GM19468 (cell line): ENCODE measurements around the gene STK11IP.

Experiments
- ATAC-seq: cut with Tn5 transposase; IDR thresholded peaks from one replicate; pipeline ENCODE4 v1.9.1; 2021; ENCODE audit warnings: mild to moderate bottlenecking, moderate library complexity, moderate number of reproducible peaks; ENCODE audit not compliant: unreplicated experiment; ENCODE audit errors: extremely low read depth

STK11IP gene

GRCh38 chr2:219575566-219576504, 21.8 kb upstream of the STK11IP start:
- ATAC-seq = no peak

- no peak for ATAC-seq
These were observed 20.9 kb upstream of the STK11IP start for GRCh38 chr2:219576505-219577388.

- no peak for ATAC-seq
These were observed 18.6 kb upstream of the STK11IP start for GRCh38 chr2:219578811-219579613.

- no peak for ATAC-seq
These were observed 16.3 kb upstream of the STK11IP start for GRCh38 chr2:219581346-219581745.

GRCh38 chr2:219591091-219591490, 6.6 kb upstream of the STK11IP start:
- ATAC-seq = no peak

GRCh38 chr2:219592736-219593135, 4.9 kb upstream of the STK11IP start:
- no peak for ATAC-seq

GRCh38 chr2:219593154-219593553, 4.5 kb upstream of the STK11IP start:
- ATAC-seq = no peak

- no peak for ATAC-seq
These were observed 2.4 kb upstream of the STK11IP start for GRCh38 chr2:219595256-219595655.

GRCh38 chr2:219596954-219597551, 604 bp upstream of the STK11IP start:
- no peak for ATAC-seq

GRCh38 chr2:219598308-219599078, 836 bp downstream of the STK11IP start:
- no peak for ATAC-seq

GRCh38 chr2:219603771-219604170, 6.1 kb downstream of the STK11IP start:
- ATAC-seq = no peak

- no peak for ATAC-seq
These were observed 7.9 kb downstream of the STK11IP start for GRCh38 chr2:219605607-219605954.

- ATAC-seq = no peak
These were observed 10.3 kb downstream of the STK11IP start for GRCh38 chr2:219607931-219608330.

GRCh38 chr2:219608399-219608964, 10.8 kb downstream of the STK11IP start:
- ATAC-seq = no peak

- ATAC-seq = no peak
These were observed 11.6 kb downstream of the STK11IP start for GRCh38 chr2:219609149-219609750.

GRCh38 chr2:219611306-219611705, 13.6 kb downstream of the STK11IP start:
- no peak for ATAC-seq

- no peak for ATAC-seq
These were observed 14.4 kb downstream of the STK11IP start for GRCh38 chr2:219611866-219612576.
